Keratinocyte (primary cell): ENCODE measurements around the gene PIGL. TPM values are rescaled to one million over a fixed set of nuclear protein-coding genes. Genes with fewer than 3 reads are reported as not detected.

Experiments
- DNase-seq: peaks from one replicate; pipeline ENCODE4 v3.0.0-alpha.2; 2011; ENCODE audit warnings: low read depth, missing footprints, low spot score
- FAIRE-seq: peaks from 2 replicates; lab custom pipeline; 2011; peaks lifted over from hg19 to GRCh38; lab: Jason Lieb, UNC
- H2AFZ ChIP-seq: 2 replicates; pipeline ENCODE4 v1.6.0; 2012; ENCODE audit warnings: low read length, control low read depth, inconsistent platforms; ENCODE audit not compliant: control insufficient read depth
- H3K27ac ChIP-seq: 2 replicates; pipeline ENCODE4 v1.5.1; 2011; ENCODE audit warnings: low read length; ENCODE audit not compliant: control insufficient read depth, insufficient read depth
- H3K27me3 ChIP-seq: 3 replicates; pipeline ENCODE4 v1.6.0; 2011; ENCODE audit warnings: low read length; ENCODE audit not compliant: control insufficient read depth, insufficient read depth; ENCODE audit errors: extremely low read depth
- H3K36me3 ChIP-seq, 2 experiments: 2 replicates in 1 of 2; 3 replicates in 1 of 2; pipeline ENCODE4 v1.5.1; 2011; ENCODE audit warnings: low read length in 2 of 2, mild to moderate bottlenecking in 1 of 2; ENCODE audit not compliant: control insufficient read depth in 2 of 2, insufficient read depth in 2 of 2; ENCODE audit errors: extremely low read depth in 1 of 2
- H3K4me1 ChIP-seq: 3 replicates; pipeline ENCODE4 v1.5.1; 2011; ENCODE audit warnings: low read length; ENCODE audit not compliant: control insufficient read depth, insufficient read depth; ENCODE audit errors: extremely low read depth
- H3K4me2 ChIP-seq: 3 replicates; pipeline ENCODE4 v1.6.0; 2011; ENCODE audit warnings: low read depth, low read length; ENCODE audit not compliant: control insufficient read depth, insufficient read depth; ENCODE audit errors: extremely low read depth
- H3K4me3 ChIP-seq, 3 experiments: fragments of 200-600 bp in 1 of 3; sonication (generic) in 1 of 3; 2 replicates in 2 of 3; 3 replicates in 1 of 3; pipeline ENCODE4 v1.5.1; 2011 to 2016; ENCODE audit warnings: low read length in 3 of 3, mild to moderate bottlenecking in 3 of 3, control low read depth in 2 of 3, inconsistent platforms in 1 of 3, low read depth in 1 of 3, mixed read lengths in 1 of 3, mixed run types in 1 of 3, moderate library complexity in 1 of 3; ENCODE audit not compliant: control insufficient read depth in 2 of 3, insufficient read depth in 2 of 3; ENCODE audit errors: extremely low read depth in 1 of 3
- H3K79me2 ChIP-seq: 2 replicates; pipeline ENCODE4 v1.6.0; 2012; ENCODE audit warnings: low read length; ENCODE audit not compliant: control insufficient read depth, insufficient read depth
- H3K9ac ChIP-seq: 3 replicates; pipeline ENCODE4 v1.6.0; 2011; ENCODE audit warnings: low read length; ENCODE audit not compliant: control insufficient read depth, insufficient read depth; ENCODE audit errors: extremely low read depth
- H3K9me1 ChIP-seq: 3 replicates; pipeline ENCODE4 v1.6.0; 2011; ENCODE audit warnings: low read length; ENCODE audit not compliant: control insufficient read depth, insufficient read depth; ENCODE audit errors: extremely low read depth
- H3K9me3 ChIP-seq: 2 replicates; pipeline ENCODE4 v1.5.1; 2012; ENCODE audit warnings: low read depth, low read length; ENCODE audit not compliant: control insufficient read depth
- H4K20me1 ChIP-seq: 3 replicates; pipeline ENCODE4 v1.6.0; 2011; ENCODE audit warnings: low read length; ENCODE audit not compliant: control insufficient read depth, insufficient read depth; ENCODE audit errors: extremely low read depth
- CTCF ChIP-seq, 3 experiments: IDR thresholded peaks in 1 of 3; conservative IDR thresholded peaks in 1 of 3; optimal IDR thresholded peaks in 1 of 3; 2 replicates in 2 of 3; 3 replicates in 1 of 3; pipeline versions ENCODE3 to v1.5.1; 2011; ENCODE audit warnings: low read length in 3 of 3, mild to moderate bottlenecking in 3 of 3, moderate library complexity in 2 of 3, control low read depth in 1 of 3, inconsistent platforms in 1 of 3; ENCODE audit not compliant: insufficient read depth in 2 of 3; ENCODE audit errors: extremely low read depth in 1 of 3
- EZH2 ChIP-seq: IDR thresholded peaks from one replicate; pipeline ENCODE4 v1.6.1; 2012; ENCODE audit warnings: inconsistent platforms, mild to moderate bottlenecking, low read length, moderate library complexity
- dilution Hi-C: fragments of 300-500 bp; cut with MboI; formaldehyde crosslinking; loops from one replicate; pipeline ENCODE4 v1.7.0; 2020; ENCODE audit warnings: low sequenced_read_pairs; ENCODE audit not compliant: extremely low pct_ligation_motif_present
- polyA plus RNA-seq, 5 experiments: library from polyadenylated mRNA; depleted of rRNA in 3 of 5; stranded (reverse) in 3 of 5; stranded (forward) in 1 of 5; unstranded in 1 of 5; fragments of >200 nt; gene quantifications; 1 replicate in 1 of 5; 2 replicates in 3 of 5; 3 replicates in 1 of 5; pipeline versions ENCODE4 v1.2.1 to v1.2.3, GENCODE V29; 2011 to 2012; ENCODE audit warnings: missing spikeins in 2 of 5, low read depth in 1 of 5, low replicate concordance in 1 of 5

The PIGL gene
- polyA plus RNA-seq, 1 donor (not counting 4 experiments of a cell fraction or from before 2014, with no cell fraction given) = 21.5 TPM

- dilution Hi-C loops = no loop called here
Measured at GRCh38 chr17:16211590-16211989, 5.4 kb upstream of the PIGL start.

GRCh38 chr17:16212793-16213192, 4.2 kb upstream of the PIGL start:
- no peak overlapping the region for H3K4me3 ChIP-seq
- no peaks in the 10 kb centered on the region for H3K36me3 ChIP-seq
- dilution Hi-C loops = no loop called here
- H3K79me2 ChIP-seq = peaks cover 81% of the 10 kb centered on the region
- H4K20me1 ChIP-seq = no peaks in the 10 kb centered on the region
- H3K27me3 ChIP-seq = no peaks in the 10 kb centered on the region
- H3K9ac ChIP-seq = no peak overlapping the region
- no peaks in the 10 kb centered on the region for H3K9me1 ChIP-seq
- no peaks in the 10 kb centered on the region for H3K9me3 ChIP-seq
- H3K4me2 ChIP-seq = no peak overlapping the region
- H3K27ac ChIP-seq = no peak overlapping the region
- no peak for DNase-seq
- no peaks in the 10 kb centered on the region for H3K4me1 ChIP-seq
- TF ChIP-seq CTCF (optimal IDR thresholded peaks at IDR 0.05 in 1 of 3, IDR thresholded peaks at IDR 0.05 in 1 of 3, conservative IDR thresholded peaks at IDR 0.05 in 1 of 3; ENCODE audit: extremely low read depth in 1 of 3, insufficient read depth in 2 of 3, low read length in 3 of 3) (no peak), EZH2 (no peak)
- FAIRE-seq = no peak
- no peak overlapping the region for H2AFZ ChIP-seq

More at GRCh38 chr17:16211590-16211989, 5.4 kb upstream of the PIGL start:
- no peaks in the 10 kb centered on the region for H3K9me3 ChIP-seq
- H3K4me2 ChIP-seq = no peak overlapping the region
- no peak overlapping the region for H2AFZ ChIP-seq
- H3K4me3 ChIP-seq = no peak overlapping the region
- no peak overlapping the region for H3K27ac ChIP-seq
- H3K36me3 ChIP-seq = no peaks in the 10 kb centered on the region
- H4K20me1 ChIP-seq = no peaks in the 10 kb centered on the region
- DNase-seq = no peak
- no peaks in the 10 kb centered on the region for H3K9me1 ChIP-seq
- no peak for FAIRE-seq
- H3K4me1 ChIP-seq = no peaks in the 10 kb centered on the region
- no peak overlapping the region for H3K9ac ChIP-seq
- peaks cover 84% of the 10 kb centered on the region for H3K79me2 ChIP-seq
- H3K27me3 ChIP-seq = no peaks in the 10 kb centered on the region
- TF ChIP-seq CTCF (optimal IDR thresholded peaks at IDR 0.05 in 1 of 3, IDR thresholded peaks at IDR 0.05 in 1 of 3, conservative IDR thresholded peaks at IDR 0.05 in 1 of 3; ENCODE audit: extremely low read depth in 1 of 3, insufficient read depth in 2 of 3, low read length in 3 of 3) = no peak
- TF ChIP-seq EZH2 = no peak
